GM12873 (cell line): ENCODE measurements around the gene FBXW12.

ENCODE experiments used
- CTCF ChIP-seq: IDR thresholded peaks from 2 replicates; pipeline ENCODE4 v1.5.1; 2012; ENCODE audit warnings: low read depth, mild to moderate bottlenecking, moderate library complexity, low read length, control low read depth; ENCODE audit not compliant: insufficient read depth; ENCODE audit errors: missing control alignments

Gene FBXW12

GRCh38 chr3:48367201-48367600, 4.8 kb upstream of the FBXW12 start:
- no peak for TF ChIP-seq CTCF

DNA sequence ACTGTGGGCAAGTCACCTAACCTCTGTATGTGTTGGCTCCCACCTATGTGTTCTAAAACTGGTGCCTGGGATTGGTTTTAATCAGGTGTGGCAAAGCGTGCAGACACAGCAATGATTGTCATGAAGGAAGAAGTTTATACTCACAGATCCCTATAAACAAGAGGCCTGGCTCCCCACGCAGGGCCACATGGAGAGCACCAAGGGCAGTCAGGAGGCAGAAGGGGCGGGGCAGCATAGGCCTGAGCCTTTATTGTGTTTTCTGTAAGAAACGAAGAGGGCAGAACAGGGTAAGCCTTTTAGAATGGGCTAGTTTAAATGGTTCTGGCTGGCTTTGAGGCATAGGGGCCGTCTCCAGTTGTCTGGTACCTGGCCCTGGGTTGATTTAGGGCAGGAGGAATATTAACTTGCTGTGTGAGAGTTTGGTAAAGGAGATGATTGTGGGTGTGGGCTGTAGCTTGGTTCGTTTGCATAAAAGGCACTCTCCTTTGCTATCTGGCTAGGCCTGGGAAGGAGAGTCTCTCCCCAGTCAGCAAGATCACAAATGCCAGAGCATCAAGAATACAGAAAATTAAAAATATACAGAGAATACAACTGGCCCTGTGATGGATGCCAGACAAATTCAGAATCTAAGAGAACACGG, 2.2 kb upstream of the FBXW12 start:
- no peak for TF ChIP-seq CTCF

- no peak for TF ChIP-seq CTCF
These were observed 1.7 kb upstream of the FBXW12 start for GRCh38 chr3:48370333-48370713.

- TF ChIP-seq CTCF, result no peak
These were observed 355 bp downstream of the FBXW12 start for GRCh38 chr3:48372377-48372770.

DNA sequence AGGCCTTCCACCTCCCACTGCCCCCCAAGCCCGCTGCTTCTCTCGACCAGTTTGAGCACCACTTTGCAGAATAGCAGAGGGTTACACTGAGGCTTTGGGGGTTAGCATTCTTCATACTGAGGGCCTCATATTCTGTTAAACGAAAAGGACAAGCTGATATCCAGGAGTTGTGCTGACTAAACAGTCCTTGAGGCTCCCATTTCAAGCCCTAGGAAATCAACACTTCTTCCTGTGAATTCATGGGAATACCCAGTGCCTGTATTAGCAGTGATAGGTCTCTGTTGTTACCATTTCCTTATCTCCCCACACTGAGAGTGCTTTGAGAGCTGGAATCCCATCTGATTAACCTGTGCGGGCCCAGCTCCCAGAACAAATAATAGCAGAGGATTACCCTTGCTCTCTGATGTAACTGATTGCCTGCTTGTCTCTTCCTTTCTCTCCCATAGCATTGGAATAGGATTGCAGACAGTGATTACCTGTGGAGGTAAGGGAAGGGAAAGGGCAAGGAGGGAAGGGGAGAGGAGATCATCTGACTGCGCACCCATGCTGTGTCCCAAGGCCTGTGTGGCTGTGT, 930 bp downstream of the FBXW12 start:
- no peak for TF ChIP-seq CTCF

GRCh38 chr3:48387634-48388033, 15.6 kb downstream of the FBXW12 start:
- no peak for TF ChIP-seq CTCF

GRCh38 chr3:48388966-48389365, 16.9 kb downstream of the FBXW12 start:
- TF ChIP-seq CTCF, result no peak
